Astrocyte of the cerebellum (primary cell): ENCODE results near the gene WWOX.
"Not testable (repeated sequence)": the region's sequence is repeated elsewhere in the genome, so short reads cannot be mapped to it uniquely, and the experiment has no call there.

Experiments
- DNase-seq: peaks from one replicate; pipeline ENCODE4 v3.0.0-alpha.2; 2011; ENCODE audit warnings: low read depth
- H3K4me3 ChIP-seq: 2 replicates; pipeline ENCODE4 v1.5.1; 2011; ENCODE audit warnings: mild to moderate bottlenecking, low read depth, low read length, moderate library complexity
- in situ Hi-C: cut with HindIII; loops from 2 replicates; pipeline ENCODE4 v1.10.0; 2017; ENCODE audit warnings: low sequenced_read_pairs
- TF ChIP-seq, protein P1 (sequence below): IDR thresholded peaks from 2 replicates; pipeline ENCODE4 v1.5.1; 2012; ENCODE audit warnings: low read length, low read depth, moderate library complexity, mild to moderate bottlenecking; ENCODE audit errors: missing control alignments

The WWOX gene

DNA sequence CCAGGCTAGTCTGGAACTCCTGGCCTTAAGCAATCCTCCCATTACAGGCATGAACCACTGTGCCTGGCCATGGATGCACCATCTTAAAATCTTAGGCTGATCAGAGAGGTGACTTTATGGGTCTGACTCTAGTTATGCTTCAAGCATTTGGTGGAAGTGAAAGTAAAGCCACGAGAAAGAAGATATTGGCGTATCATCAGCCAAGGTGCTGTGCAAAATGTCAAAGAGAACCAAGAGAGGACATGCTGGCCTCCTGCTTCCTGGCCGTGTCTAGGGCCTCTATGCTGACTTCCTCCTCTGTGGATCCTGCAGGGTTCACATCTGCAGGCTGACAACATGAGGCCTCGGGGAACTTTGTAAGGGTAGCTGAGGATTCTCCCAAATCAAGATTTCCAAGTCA lies 1115.8 kb downstream of the WWOX start:
- TF ChIP-seq, protein P1, sequence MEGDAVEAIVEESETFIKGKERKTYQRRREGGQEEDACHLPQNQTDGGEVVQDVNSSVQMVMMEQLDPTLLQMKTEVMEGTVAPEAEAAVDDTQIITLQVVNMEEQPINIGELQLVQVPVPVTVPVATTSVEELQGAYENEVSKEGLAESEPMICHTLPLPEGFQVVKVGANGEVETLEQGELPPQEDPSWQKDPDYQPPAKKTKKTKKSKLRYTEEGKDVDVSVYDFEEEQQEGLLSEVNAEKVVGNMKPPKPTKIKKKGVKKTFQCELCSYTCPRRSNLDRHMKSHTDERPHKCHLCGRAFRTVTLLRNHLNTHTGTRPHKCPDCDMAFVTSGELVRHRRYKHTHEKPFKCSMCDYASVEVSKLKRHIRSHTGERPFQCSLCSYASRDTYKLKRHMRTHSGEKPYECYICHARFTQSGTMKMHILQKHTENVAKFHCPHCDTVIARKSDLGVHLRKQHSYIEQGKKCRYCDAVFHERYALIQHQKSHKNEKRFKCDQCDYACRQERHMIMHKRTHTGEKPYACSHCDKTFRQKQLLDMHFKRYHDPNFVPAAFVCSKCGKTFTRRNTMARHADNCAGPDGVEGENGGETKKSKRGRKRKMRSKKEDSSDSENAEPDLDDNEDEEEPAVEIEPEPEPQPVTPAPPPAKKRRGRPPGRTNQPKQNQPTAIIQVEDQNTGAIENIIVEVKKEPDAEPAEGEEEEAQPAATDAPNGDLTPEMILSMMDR: no peak
- no peak overlapping the region for H3K4me3 ChIP-seq
- DNase-seq: no peak
- in situ Hi-C loops: no loop called here

DNA sequence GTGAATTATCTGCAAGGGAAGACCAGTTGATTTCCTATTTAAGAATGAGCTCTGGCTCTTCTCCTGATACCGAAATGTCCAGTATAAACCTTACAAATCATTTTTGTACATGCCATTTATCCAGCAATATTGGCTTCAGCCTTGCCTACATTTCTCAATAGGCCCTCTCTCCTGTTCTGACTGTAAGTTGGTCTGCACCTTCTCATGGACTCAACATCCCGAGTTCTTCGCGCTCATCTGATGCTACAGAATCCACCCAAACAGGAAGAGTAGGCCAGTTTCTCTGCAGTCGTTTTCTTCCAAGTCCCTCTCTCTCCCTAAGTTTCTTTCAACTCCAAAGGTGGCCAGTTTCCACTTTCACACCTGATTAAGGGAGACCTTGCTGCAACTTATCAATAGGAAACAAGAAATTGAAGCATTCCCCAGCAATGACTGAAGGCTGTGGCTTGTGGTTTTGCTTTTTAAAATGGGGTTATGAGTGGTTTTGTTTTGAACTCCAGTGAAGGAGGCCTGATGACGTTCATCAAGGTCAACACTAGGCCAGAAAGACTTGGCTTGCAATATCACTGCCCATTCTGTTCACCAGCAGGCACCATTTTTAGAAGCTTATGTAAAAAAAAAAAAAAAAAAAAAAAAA lies 1118.0 kb downstream of the WWOX start:
- in situ Hi-C loops: no loop called here
- H3K4me3 ChIP-seq: no peak overlapping the region
- TF ChIP-seq, protein P1: no peak
- no peak for DNase-seq

DNA sequence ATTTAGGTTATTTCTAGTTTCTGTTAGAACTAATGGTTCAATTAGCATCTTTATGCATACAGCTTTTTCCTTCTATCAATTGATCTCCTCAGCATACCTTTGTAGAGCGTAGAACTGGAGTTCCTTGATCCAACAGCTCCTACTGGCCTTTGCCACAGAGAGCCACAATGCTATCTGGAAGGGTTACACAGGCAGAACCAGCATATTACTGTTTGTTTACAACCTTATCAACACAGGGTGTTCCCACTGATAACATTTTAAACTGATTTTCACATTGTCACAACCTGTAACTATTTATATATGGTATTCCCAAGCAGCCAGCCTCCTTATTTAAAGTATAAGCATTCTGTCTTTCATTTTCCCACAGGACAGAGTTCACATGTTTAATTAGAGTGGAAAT lies 1118.9 kb downstream of the WWOX start:
- no peak for DNase-seq
- TF ChIP-seq, protein P1: no peak
- in situ Hi-C loops: no loop called here
- no peak overlapping the region for H3K4me3 ChIP-seq

DNA sequence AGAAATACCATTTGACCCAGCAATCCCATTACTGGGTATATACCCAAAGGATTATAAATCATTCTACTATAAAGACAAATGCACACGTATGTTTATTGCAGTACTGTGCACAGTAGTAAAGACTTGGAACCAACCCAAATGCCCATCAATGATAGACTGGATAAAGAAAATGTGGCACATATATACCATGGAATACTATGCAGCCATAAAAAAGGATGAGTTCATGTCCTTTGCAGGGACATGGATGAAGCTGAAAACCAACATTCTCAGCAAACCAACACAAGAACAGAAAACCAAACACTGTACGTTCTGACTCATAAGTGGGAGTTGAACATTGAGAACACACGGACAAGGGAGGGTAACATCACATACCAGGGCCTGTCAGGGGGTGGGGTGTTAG lies 1126.5 kb downstream of the WWOX start:
- H3K4me3 ChIP-seq, DNase-seq, in situ Hi-C loops: not testable (repeated sequence)

DNA sequence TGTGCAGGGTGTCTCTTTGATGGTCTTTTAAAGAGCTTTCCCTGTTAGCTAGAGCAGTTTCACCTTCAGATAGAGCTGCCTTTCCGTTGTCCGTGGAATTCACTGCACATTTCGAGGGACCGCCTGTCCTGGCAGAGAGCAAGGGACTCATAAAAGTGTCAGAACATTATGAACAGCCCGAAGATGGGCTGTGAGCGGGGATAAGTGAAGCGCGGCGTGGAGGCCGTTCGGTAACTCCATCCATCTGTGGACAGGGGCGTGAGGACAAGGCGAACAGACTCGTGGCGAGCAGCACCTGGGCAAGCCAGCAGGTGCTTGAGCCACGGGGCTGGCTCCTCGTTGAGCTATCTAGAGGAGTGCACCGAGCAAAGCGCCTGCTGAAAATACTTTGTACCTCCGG lies 1129.9 kb downstream of the WWOX start:
- DNase-seq: no peak

DNA sequence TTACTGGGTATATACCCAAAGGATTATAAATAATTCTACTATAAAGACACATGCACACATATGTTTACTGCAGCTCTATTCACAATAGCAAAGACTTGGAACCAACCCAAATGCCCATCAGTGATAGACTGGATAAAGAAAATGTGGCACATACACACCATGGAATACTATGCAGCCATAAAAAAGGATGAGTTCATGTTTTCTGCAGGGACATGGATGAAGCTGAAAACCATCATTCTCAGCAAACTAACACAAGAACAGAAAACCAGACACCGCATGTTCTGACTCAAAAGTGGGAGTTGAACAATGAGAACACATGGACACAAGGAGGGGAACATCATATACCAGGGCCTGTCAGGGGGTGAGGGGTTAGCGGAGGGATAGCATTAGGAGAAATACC lies 1146.2 kb downstream of the WWOX start:
- in situ Hi-C loops, DNase-seq, H3K4me3 ChIP-seq: not testable (repeated sequence)

More for the DNA sequence above, 1129.9 kb downstream of the WWOX start:
- TF ChIP-seq, protein P1: no peak
- in situ Hi-C loops: no loop called here
- H3K4me3 ChIP-seq: no peak overlapping the region

DNA sequence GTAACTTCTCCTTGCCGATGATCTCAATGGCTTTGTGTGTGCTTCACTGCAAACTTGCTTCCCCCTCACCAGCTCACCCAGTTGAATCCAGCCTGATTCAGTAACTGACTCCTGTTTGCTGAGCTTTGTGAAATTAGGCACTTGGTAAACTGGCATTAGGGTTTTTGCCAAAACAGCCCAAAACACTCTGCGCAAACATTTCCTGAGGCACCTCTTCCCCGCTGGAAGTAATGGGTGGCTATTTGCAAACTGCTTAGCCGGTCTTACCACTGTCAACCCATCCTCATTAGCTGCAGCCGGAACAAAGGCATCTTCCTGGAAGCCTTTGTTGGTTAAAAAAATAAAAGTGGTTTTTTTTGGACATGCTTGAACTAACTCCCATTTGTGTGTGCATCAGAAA lies 1147.9 kb downstream of the WWOX start:
- no peak for DNase-seq
- no peak overlapping the region for H3K4me3 ChIP-seq
- TF ChIP-seq, protein P1: no peak
- in situ Hi-C loops: no loop called here

DNA sequence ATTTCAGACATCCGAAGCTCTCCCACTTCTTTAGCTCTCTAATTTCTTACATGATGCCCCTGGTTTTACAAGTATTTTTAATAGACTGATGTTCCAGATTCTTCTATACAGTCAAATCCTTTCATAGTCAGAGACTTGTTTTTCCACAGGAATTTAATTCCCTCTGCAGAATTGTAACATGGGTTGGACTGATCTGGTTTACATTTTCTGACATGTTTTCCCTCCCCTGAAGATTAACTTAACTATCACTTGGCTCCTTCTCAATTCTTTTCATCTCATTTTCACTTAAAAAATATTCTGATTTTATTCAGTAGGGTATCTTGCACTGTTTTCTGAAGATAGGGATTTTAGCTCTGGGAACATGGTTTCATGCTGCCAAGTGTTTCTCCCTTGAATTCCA lies 1148.9 kb downstream of the WWOX start:
- in situ Hi-C loops: no loop called here
- TF ChIP-seq, protein P1: no peak

More for the DNA sequence above, 1148.9 kb downstream of the WWOX start:
- no peak for DNase-seq
- no peak overlapping the region for H3K4me3 ChIP-seq
